Fibroblast of mammary gland (primary cell): Measurements from ENCODE around the gene NRXN3.

ENCODE experiments used
- DNase-seq: peaks from one replicate; pipeline ENCODE4 v3.0.0-alpha.2; 2010; ENCODE audit warnings: low read depth
- H3K4me3 ChIP-seq: 2 replicates; pipeline ENCODE4 v1.5.1; 2011; ENCODE audit warnings: low read depth, mild to moderate bottlenecking, low read length, moderate library complexity; ENCODE audit not compliant: control insufficient read depth
- CTCF ChIP-seq: conservative IDR thresholded peaks from 2 replicates; pipeline ENCODE4 v1.5.1; 2011; ENCODE audit warnings: low read depth, low read length, inconsistent platforms; ENCODE audit not compliant: control insufficient read depth, insufficient read depth

Gene NRXN3

GRCh38 chr14:78764240-78764639 lies 594.1 kb downstream of the NRXN3 start:
- TF ChIP-seq CTCF, result no peak
- peak; percentile 69 for DNase-seq
- H3K4me3 ChIP-seq, result no peak overlapping the region

- DNase-seq, result no peak
- TF ChIP-seq CTCF, result no peak
- no peak overlapping the region for H3K4me3 ChIP-seq
Observed at GRCh38 chr14:78764645-78765044, 594.5 kb downstream of the NRXN3 start.

GRCh38 chr14:78767436-78767835 lies 597.3 kb downstream of the NRXN3 start:
- peak; percentile 43 for DNase-seq
- no peak overlapping the region for H3K4me3 ChIP-seq
- TF ChIP-seq CTCF, result no peak

- DNase-seq, result peak; percentile 45
- no peak for TF ChIP-seq CTCF
Observed at GRCh38 chr14:78782551-78782950, 612.4 kb downstream of the NRXN3 start.

GRCh38 chr14:78785265-78785664 lies 615.1 kb downstream of the NRXN3 start:
- DNase-seq, result peak; percentile 58
- no peak for TF ChIP-seq CTCF
- no peak overlapping the region for H3K4me3 ChIP-seq

More at GRCh38 chr14:78782551-78782950, 612.4 kb downstream of the NRXN3 start:
- H3K4me3 ChIP-seq, result no peak overlapping the region

- H3K4me3 ChIP-seq, result no peak overlapping the region
- no peak for TF ChIP-seq CTCF
- peak; percentile 15 for DNase-seq
Observed at GRCh38 chr14:78788467-78789360, 618.5 kb downstream of the NRXN3 start.
